22Rv1 (cell line): Measurements from ENCODE around the gene ZNRF1.

ENCODE experiments used
- ZFX ChIP-seq: fragments of 450-650 bp; IDR thresholded peaks from 2 replicates; pipeline ENCODE4 v1.6.1; 2017; ENCODE audit warnings: antibody characterized with exemption, borderline replicate concordance
- TF ChIP-seq, protein P1 (sequence below): fragments of 450-650 bp; IDR thresholded peaks from 2 replicates; pipeline ENCODE4 v1.5.1; 2017; ENCODE audit warnings: mild to moderate bottlenecking

DNA sequence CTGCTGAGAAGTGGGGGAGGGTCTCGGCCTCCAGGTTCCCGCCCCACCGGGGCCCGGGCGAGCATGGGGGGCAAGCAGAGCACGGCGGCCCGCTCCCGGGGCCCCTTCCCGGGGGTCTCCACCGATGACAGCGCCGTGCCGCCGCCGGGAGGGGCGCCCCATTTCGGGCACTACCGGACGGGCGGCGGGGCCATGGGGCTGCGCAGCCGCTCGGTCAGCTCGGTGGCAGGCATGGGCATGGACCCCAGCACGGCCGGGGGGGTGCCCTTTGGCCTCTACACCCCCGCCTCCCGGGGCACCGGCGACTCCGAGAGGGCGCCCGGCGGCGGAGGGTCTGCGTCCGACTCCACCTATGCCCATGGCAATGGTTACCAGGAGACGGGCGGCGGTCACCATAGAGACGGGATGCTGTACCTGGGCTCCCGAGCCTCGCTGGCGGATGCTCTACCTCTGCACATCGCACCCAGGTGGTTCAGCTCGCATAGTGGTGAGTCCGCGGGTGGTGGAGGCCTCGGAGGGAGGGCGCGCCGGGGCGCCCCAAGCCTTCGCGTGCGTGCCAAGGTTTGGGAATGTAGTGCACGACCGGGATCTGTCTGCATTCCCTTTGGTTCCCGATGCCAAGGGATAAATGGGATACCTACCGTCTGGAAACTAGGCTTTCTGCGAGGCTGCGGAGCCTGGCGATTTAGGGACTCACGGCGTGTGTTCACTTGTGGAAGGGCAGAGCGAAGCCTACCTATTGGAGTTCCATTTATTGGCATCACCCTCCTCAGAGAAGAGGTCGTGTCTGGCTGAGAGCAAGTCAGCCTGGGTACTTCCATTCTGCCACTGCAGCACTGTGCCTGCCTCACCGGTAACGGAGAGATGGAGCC lies 1.0 kb downstream of the ZNRF1 start:
- TF ChIP-seq, protein P1, sequence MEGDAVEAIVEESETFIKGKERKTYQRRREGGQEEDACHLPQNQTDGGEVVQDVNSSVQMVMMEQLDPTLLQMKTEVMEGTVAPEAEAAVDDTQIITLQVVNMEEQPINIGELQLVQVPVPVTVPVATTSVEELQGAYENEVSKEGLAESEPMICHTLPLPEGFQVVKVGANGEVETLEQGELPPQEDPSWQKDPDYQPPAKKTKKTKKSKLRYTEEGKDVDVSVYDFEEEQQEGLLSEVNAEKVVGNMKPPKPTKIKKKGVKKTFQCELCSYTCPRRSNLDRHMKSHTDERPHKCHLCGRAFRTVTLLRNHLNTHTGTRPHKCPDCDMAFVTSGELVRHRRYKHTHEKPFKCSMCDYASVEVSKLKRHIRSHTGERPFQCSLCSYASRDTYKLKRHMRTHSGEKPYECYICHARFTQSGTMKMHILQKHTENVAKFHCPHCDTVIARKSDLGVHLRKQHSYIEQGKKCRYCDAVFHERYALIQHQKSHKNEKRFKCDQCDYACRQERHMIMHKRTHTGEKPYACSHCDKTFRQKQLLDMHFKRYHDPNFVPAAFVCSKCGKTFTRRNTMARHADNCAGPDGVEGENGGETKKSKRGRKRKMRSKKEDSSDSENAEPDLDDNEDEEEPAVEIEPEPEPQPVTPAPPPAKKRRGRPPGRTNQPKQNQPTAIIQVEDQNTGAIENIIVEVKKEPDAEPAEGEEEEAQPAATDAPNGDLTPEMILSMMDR, result no peak
- TF ChIP-seq ZFX, result no peak
